H1 (cell line): ENCODE measurements around the gene TATDN2. TPM values are rescaled to one million over a fixed set of nuclear protein-coding genes. Genes with fewer than 3 reads are reported as not detected.

ENCODE experiments used
- CBX8 ChIP-seq: fragments of 300-800, 300-1000 bp; sonication (generic); IDR thresholded peaks from 2 replicates; pipeline ENCODE4 v1.7.1; 2016; ENCODE audit warnings: low read depth, low read length, borderline replicate concordance
- EP300 ChIP-seq, 2 experiments: IDR thresholded peaks; 1 replicate in 1 of 2; 2 replicates in 1 of 2; pipeline ENCODE4 v1.6.1; 2011 to 2012; ENCODE audit warnings: low read depth in 2 of 2, low read length in 2 of 2, mild to moderate bottlenecking in 2 of 2, borderline replicate concordance in 1 of 2, inconsistent platforms in 1 of 2, moderate library complexity in 1 of 2
- ZNF274 ChIP-seq: IDR thresholded peaks from 2 replicates; pipeline ENCODE4 v1.7.0; 2012; ENCODE audit warnings: low read length, borderline replicate concordance; ENCODE audit errors: extremely low read depth
- polyA plus RNA-seq, 7 experiments: library from polyadenylated mRNA; depleted of rRNA in 3 of 7; stranded (reverse) in 5 of 7; unstranded in 2 of 7; fragments of >200 nt in 5 of 7; fragments of 200-250 nt in 2 of 7; gene quantifications; 1 replicate in 5 of 7; 2 replicates in 1 of 7; 4 replicates in 1 of 7; pipeline versions ENCODE4 v1.2.1 to v1.2.3, GENCODE V29; 2011 to 2013; ENCODE audit warnings: missing spikeins in 2 of 7, mixed read lengths in 2 of 7
- total RNA-seq: library from RNA; stranded (reverse); fragmentation: NEBNext Ultra II Directional; extraction: Animal tissue kit (Norgen Biotek cat#: 25700); gene quantifications from 2 replicates; pipeline ENCODE4 v1.2.1, GENCODE V29; 2021
- TF ChIP-seq, protein P1 (sequence below), 3 experiments: IDR thresholded peaks; 1 replicate in 2 of 3; 2 replicates in 1 of 3; pipeline versions ENCODE4 v1.5.1 to v1.6.1; 2011; ENCODE audit warnings: low read length in 3 of 3, mild to moderate bottlenecking in 3 of 3, inconsistent platforms in 2 of 3, low read depth in 1 of 3, moderate library complexity in 1 of 3; ENCODE audit not compliant: insufficient read depth in 1 of 3; ENCODE audit errors: control extremely low read depth in 1 of 3

Gene TATDN2
- total and polyA plus RNA-seq, 2 of the 8 experiments (the other 6 are each of a cell fraction or from before 2014, with no cell fraction given), result 12.1 to 34.8 TPM

DNA sequence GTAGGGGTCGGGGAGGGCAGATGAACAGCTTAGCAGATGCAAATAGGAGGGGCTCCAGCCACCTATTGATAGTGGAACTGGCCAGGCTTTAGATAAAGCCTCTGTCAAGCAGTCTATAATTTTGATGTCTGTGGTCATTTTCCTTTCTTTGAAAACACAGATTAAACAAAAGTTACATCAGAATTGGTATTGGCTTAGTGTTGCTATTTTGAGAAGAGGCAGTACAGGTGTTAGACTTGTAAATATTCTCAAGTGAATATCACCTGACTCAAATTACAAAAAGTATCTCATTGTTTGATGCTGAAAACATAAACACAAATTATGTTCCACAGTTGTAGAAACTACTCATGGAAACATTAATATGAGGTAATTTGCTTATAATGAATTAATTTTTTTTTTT is 26.3 kb downstream of the TATDN2 start (continued):
- TF ChIP-seq EP300 (IDR thresholded peaks at IDR 0.05; ENCODE audit: borderline replicate concordance in 1 of 2, low read depth in 2 of 2, low read length in 2 of 2) (no peak), ZNF274 (no peak), CBX8 (no peak)
- TF ChIP-seq, protein P1, sequence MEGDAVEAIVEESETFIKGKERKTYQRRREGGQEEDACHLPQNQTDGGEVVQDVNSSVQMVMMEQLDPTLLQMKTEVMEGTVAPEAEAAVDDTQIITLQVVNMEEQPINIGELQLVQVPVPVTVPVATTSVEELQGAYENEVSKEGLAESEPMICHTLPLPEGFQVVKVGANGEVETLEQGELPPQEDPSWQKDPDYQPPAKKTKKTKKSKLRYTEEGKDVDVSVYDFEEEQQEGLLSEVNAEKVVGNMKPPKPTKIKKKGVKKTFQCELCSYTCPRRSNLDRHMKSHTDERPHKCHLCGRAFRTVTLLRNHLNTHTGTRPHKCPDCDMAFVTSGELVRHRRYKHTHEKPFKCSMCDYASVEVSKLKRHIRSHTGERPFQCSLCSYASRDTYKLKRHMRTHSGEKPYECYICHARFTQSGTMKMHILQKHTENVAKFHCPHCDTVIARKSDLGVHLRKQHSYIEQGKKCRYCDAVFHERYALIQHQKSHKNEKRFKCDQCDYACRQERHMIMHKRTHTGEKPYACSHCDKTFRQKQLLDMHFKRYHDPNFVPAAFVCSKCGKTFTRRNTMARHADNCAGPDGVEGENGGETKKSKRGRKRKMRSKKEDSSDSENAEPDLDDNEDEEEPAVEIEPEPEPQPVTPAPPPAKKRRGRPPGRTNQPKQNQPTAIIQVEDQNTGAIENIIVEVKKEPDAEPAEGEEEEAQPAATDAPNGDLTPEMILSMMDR (IDR thresholded peaks at IDR 0.05; ENCODE audit: control extremely low read depth in 1 of 3, insufficient read depth in 1 of 3, low read depth in 1 of 3, low read length in 3 of 3), result no peak
